HCT116 (cell line): Measurements from ENCODE around the gene DLG2. TPM values are rescaled to one million over a fixed set of nuclear protein-coding genes. Genes with fewer than 3 reads are reported as not detected.

Source experiments
- ATAC-seq: fragments of 200-7000 bp; cut with Tn5 transposase; 2 replicates; pipeline ENCODE4 v1.9.1; 2020; ENCODE audit warnings: mild to moderate bottlenecking, moderate library complexity
- BruUV-seq: library from RNA; stranded (reverse); fragments of 400-500 nt; replicated peaks from 2 replicates; lab custom pipeline; 2021; lab: Mats Ljungman, UMichigan
- CTCF ChIA-PET: fragments of 300-600 bp; sonication (Branson Sonifier 250); formaldehyde crosslinking; loops from one replicate; lab custom pipeline; 2021; ENCODE audit warnings: antibody characterized with exemption; lab: Charles Lee
- POLR2A ChIA-PET: fragments of 300-600, 350-600 bp; sonication (Branson Sonifier 250); formaldehyde crosslinking; loops from one replicate; lab custom pipeline; 2021; ENCODE audit warnings: antibody characterized with exemption; lab: Charles Lee
- RAD21 ChIA-PET, 2 experiments: fragments of 300-600 bp; sonication (Branson Sonifier 250); formaldehyde crosslinking; loops; one replicate each; lab custom pipeline; 2023; ENCODE audit warnings: low total read pairs in 2 of 2; ENCODE audit not compliant: uncharacterized antibody in 2 of 2, unreplicated experiment in 2 of 2, low non-redundant PET in 1 of 2; lab: Charles Lee
- DNase-seq: peaks from one replicate; pipeline ENCODE4 v3.0.0-alpha.2; 2010; ENCODE audit warnings: low read depth, low spot score
- H2AFZ ChIP-seq: fragments of 200-600 bp; shearing (Covaris generic), sonication (generic); 2 replicates; pipeline ENCODE4 v1.6.1; 2017; ENCODE audit warnings: low read depth, mixed run types, mixed read lengths, antibody characterized with exemption, low read length; ENCODE audit not compliant: poor library complexity, severe bottlenecking
- H3K27ac ChIP-seq: 2 replicates; pipeline ENCODE4 v1.5.1; 2012; ENCODE audit warnings: low read depth, low read length
- H3K27me3 ChIP-seq: fragments of 200-600 bp; sonication (generic); 2 replicates; pipeline ENCODE4 v1.6.1; 2016; ENCODE audit warnings: mixed run types, low read length, mixed read lengths; ENCODE audit not compliant: insufficient read depth
- H3K36me3 ChIP-seq, 2 experiments: fragments of 200-500 bp in 1 of 2; fragments of 200-600 bp in 1 of 2; sonication (Bioruptor generic) in 1 of 2; sonication (generic) in 1 of 2; 2 replicates each; pipeline versions ENCODE4 v1.5.1 to v1.6.1; 2014 to 2016; ENCODE audit warnings: low read length in 2 of 2, inconsistent platforms in 1 of 2, mixed read lengths in 1 of 2, mixed run types in 1 of 2; ENCODE audit not compliant: insufficient read depth in 2 of 2, control insufficient read depth in 1 of 2
- H3K4me1 ChIP-seq, 2 experiments: fragments of 200-600 bp in 1 of 2; sonication (generic) in 1 of 2; 2 replicates each; pipeline versions ENCODE4 v1.5.1 to v1.6.1; 2012 to 2017; ENCODE audit warnings: low read length in 2 of 2, inconsistent platforms in 1 of 2, mild to moderate bottlenecking in 1 of 2, mixed read lengths in 1 of 2, mixed run types in 1 of 2, moderate library complexity in 1 of 2; ENCODE audit not compliant: insufficient read depth in 2 of 2, control insufficient read depth in 1 of 2
- H3K4me2 ChIP-seq: fragments of 200-600 bp; sonication (generic); 2 replicates; pipeline ENCODE4 v1.6.1; 2017; ENCODE audit warnings: mixed run types, low read length, mixed read lengths
- H3K4me3 ChIP-seq, 2 experiments: fragments of 200-600 bp in 1 of 2; sonication (generic) in 1 of 2; replicated peaks in 1 of 2; 2 replicates each; pipeline ENCODE4 v1.5.1; 2011 to 2016; ENCODE audit warnings: low read length in 2 of 2, control low read depth in 1 of 2, low read depth in 1 of 2, mild to moderate bottlenecking in 1 of 2, mixed read lengths in 1 of 2, mixed run types in 1 of 2
- H3K79me2 ChIP-seq: fragments of 200-600 bp; sonication (generic); 2 replicates; pipeline ENCODE4 v1.6.1; 2017; ENCODE audit warnings: mild to moderate bottlenecking, mixed run types, low read length, moderate library complexity, mixed read lengths; ENCODE audit not compliant: insufficient read depth
- H3K9ac ChIP-seq: fragments of 200-600 bp; sonication (generic); 2 replicates; pipeline ENCODE4 v1.6.1; 2016; ENCODE audit warnings: low read length, mixed read lengths
- H3K9me2 ChIP-seq: fragments of 200-600 bp; sonication (generic), shearing (Covaris generic); 2 replicates; pipeline ENCODE4 v1.6.1; 2017; ENCODE audit warnings: mixed run types, mild to moderate bottlenecking, moderate library complexity; ENCODE audit not compliant: insufficient read depth
- H3K9me3 ChIP-seq, 2 experiments: fragments of 200-500 bp in 1 of 2; fragments of 200-600 bp in 1 of 2; sonication (Bioruptor generic) in 1 of 2; sonication (generic) in 1 of 2; 2 replicates each; pipeline ENCODE4 v1.6.1; 2014 to 2017; ENCODE audit warnings: low read length in 2 of 2, mixed read lengths in 2 of 2, inconsistent platforms in 1 of 2, low read depth in 1 of 2, mild to moderate bottlenecking in 1 of 2, mixed run types in 1 of 2, moderate library complexity in 1 of 2; ENCODE audit not compliant: control insufficient read depth in 1 of 2, insufficient read depth in 1 of 2
- H4K20me1 ChIP-seq: fragments of 200-600 bp; sonication (generic), shearing (Covaris generic); 2 replicates; pipeline ENCODE4 v1.6.1; 2017; ENCODE audit warnings: mixed run types, mild to moderate bottlenecking, moderate library complexity; ENCODE audit not compliant: insufficient read depth
- CBX3 ChIP-seq: IDR thresholded peaks from 2 replicates; pipeline ENCODE4 v1.6.1; 2012; ENCODE audit warnings: low read depth
- EGR1 ChIP-seq: IDR thresholded peaks from 2 replicates; pipeline ENCODE4 v1.6.1; 2012; ENCODE audit warnings: low read depth
- ELF1 ChIP-seq: IDR thresholded peaks from 2 replicates; pipeline ENCODE4 v1.6.1; 2012; ENCODE audit warnings: low read depth, borderline replicate concordance
- EZH2 ChIP-seq: fragments of 200-600 bp; sonication (generic); IDR thresholded peaks from 2 replicates; pipeline ENCODE4 v1.6.1; 2017; ENCODE audit warnings: antibody characterized with exemption, mixed run types
- EZH2phosphoT487 ChIP-seq: fragments of 200-600 bp; IDR thresholded peaks from 2 replicates; pipeline ENCODE4 v1.6.1; 2018; ENCODE audit warnings: antibody characterized with exemption, borderline replicate concordance
- FOSL1 ChIP-seq: IDR thresholded peaks from 2 replicates; pipeline ENCODE4 v1.6.1; 2012; ENCODE audit warnings: low read depth
- JUND ChIP-seq: IDR thresholded peaks from 2 replicates; pipeline ENCODE4 v1.6.1; 2012
- POLR2A ChIP-seq: IDR thresholded peaks from 2 replicates; pipeline ENCODE4 v1.7.0; 2011; ENCODE audit warnings: borderline replicate concordance; ENCODE audit not compliant: insufficient read depth, insufficient read length; ENCODE audit errors: extremely low read depth
- RAD21 ChIP-seq: IDR thresholded peaks from 2 replicates; pipeline ENCODE4 v1.6.1; 2012; ENCODE audit warnings: low read depth, mild to moderate bottlenecking
- SIN3A ChIP-seq: IDR thresholded peaks from 2 replicates; pipeline ENCODE4 v1.6.1; 2012; ENCODE audit warnings: low read depth
- SP1 ChIP-seq: IDR thresholded peaks from 2 replicates; pipeline ENCODE4 v1.6.1; 2012; ENCODE audit warnings: low read depth
- YY1 ChIP-seq: IDR thresholded peaks from 2 replicates; pipeline ENCODE4 v1.6.1; 2011; ENCODE audit warnings: low read length, low read depth, moderate library complexity, mild to moderate bottlenecking; ENCODE audit not compliant: insufficient replicate concordance; ENCODE audit errors: extremely low read depth
- ZFX ChIP-seq: fragments of 450-650 bp; IDR thresholded peaks from 2 replicates; pipeline ENCODE4 v1.6.1; 2017
- ZNF274 ChIP-seq: fragments of 200-500 bp; sonication (Bioruptor generic); IDR thresholded peaks from 2 replicates; pipeline ENCODE4 v1.6.1; 2014; ENCODE audit warnings: mild to moderate bottlenecking, low read depth, low read length, inconsistent platforms
- intact Hi-C: fragments of 100-400 bp; cut with micrococcal nuclease; formaldehyde crosslinking; loops from 2 replicates; pipeline ENCODE4 v1.10.0; 2022
- total RNA-seq: library from RNA; stranded (reverse); gene quantifications from one replicate; pipeline ENCODE4 v1.2.1, GENCODE V29; 2021; ENCODE audit not compliant: unreplicated experiment
- TF ChIP-seq, protein P1 (sequence below): IDR thresholded peaks from 2 replicates; pipeline ENCODE4 v1.6.1; 2012; ENCODE audit warnings: low read depth
- TF ChIP-seq, protein P2 (sequence below): IDR thresholded peaks from 2 replicates; pipeline ENCODE4 v1.6.1; 2012

Gene DLG2
- total RNA-seq, 1 experiment from 2014 or later = 2.4 TPM

DNA sequence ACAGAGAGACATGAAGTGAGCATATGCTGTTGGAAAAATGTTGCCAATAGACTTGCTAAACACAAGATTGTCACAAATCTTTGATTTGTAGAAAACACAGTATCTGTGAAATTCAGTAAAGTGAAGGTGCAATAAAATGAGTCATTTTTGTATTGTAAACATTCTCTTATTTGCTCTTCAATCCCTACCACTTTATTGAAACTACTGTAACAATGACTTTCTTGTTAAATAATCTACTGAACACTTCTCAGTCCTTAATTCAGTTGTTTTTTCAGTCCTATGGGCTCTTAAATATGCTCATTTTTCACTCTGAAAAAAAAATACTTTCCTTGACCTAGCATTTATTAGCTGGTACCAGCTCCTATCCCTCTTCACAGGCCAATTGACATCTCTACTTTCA is 531.9 kb downstream of the DLG2 start:
- POLR2A ChIA-PET = no interaction called here
- H3K36me3 ChIP-seq = no peaks in the 10 kb centered on the region
- H3K27me3 ChIP-seq = 0 out of 2 replicates have a peak, but pooled peaks cover 3% of the 10 kb centered on the region
- no peaks in the 10 kb centered on the region for H3K9me2 ChIP-seq
- no peak overlapping the region for H3K27ac ChIP-seq
- H2AFZ ChIP-seq = no peak overlapping the region
- no peak overlapping the region for H3K9ac ChIP-seq
- H4K20me1 ChIP-seq = no peaks in the 10 kb centered on the region
- intact Hi-C loops = no loop called here
- no peaks in the 10 kb centered on the region for H3K79me2 ChIP-seq
- DNase-seq (no peak), ATAC-seq (no peak)
- RAD21 ChIA-PET = no interaction called here
- H3K4me3 ChIP-seq = no peak overlapping the region
- CTCF ChIA-PET = no interaction called here
- no peaks in the 10 kb centered on the region for H3K4me1 ChIP-seq
- H3K4me2 ChIP-seq = no peak overlapping the region
- no TSS peak for BruUV-seq
- no peaks in the 10 kb centered on the region for H3K9me3 ChIP-seq
- no peak for TF ChIP-seq ZFX
- no peak for TF ChIP-seq EGR1
- no peak for TF ChIP-seq ELF1
- no peak for TF ChIP-seq RAD21
- no peak for TF ChIP-seq EZH2phosphoT487
- TF ChIP-seq, protein P1, sequence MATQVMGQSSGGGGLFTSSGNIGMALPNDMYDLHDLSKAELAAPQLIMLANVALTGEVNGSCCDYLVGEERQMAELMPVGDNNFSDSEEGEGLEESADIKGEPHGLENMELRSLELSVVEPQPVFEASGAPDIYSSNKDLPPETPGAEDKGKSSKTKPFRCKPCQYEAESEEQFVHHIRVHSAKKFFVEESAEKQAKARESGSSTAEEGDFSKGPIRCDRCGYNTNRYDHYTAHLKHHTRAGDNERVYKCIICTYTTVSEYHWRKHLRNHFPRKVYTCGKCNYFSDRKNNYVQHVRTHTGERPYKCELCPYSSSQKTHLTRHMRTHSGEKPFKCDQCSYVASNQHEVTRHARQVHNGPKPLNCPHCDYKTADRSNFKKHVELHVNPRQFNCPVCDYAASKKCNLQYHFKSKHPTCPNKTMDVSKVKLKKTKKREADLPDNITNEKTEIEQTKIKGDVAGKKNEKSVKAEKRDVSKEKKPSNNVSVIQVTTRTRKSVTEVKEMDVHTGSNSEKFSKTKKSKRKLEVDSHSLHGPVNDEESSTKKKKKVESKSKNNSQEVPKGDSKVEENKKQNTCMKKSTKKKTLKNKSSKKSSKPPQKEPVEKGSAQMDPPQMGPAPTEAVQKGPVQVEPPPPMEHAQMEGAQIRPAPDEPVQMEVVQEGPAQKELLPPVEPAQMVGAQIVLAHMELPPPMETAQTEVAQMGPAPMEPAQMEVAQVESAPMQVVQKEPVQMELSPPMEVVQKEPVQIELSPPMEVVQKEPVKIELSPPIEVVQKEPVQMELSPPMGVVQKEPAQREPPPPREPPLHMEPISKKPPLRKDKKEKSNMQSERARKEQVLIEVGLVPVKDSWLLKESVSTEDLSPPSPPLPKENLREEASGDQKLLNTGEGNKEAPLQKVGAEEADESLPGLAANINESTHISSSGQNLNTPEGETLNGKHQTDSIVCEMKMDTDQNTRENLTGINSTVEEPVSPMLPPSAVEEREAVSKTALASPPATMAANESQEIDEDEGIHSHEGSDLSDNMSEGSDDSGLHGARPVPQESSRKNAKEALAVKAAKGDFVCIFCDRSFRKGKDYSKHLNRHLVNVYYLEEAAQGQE = no peak
- TF ChIP-seq SIN3A = no peak
- no peak for TF ChIP-seq FOSL1
- TF ChIP-seq POLR2A = no peak
- TF ChIP-seq SP1 = no peak
- TF ChIP-seq, protein P2, sequence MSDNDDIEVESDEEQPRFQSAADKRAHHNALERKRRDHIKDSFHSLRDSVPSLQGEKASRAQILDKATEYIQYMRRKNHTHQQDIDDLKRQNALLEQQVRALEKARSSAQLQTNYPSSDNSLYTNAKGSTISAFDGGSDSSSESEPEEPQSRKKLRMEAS = no peak
- no peak for TF ChIP-seq CBX3
- no peak for TF ChIP-seq EZH2
- no peak for TF ChIP-seq ZNF274
- TF ChIP-seq YY1 = no peak
- no peak for TF ChIP-seq JUND
